T47D (cell line): ENCODE measurements around the gene RNF181.
"Not testable (repeated sequence)": the region's sequence is repeated elsewhere in the genome, so short reads cannot be mapped to it uniquely, and the experiment has no call there.

Experiments used
- DNase-seq, 2 experiments: peaks; one replicate each; pipeline versions ENCODE4 v3.0.0 to v3.0.0-alpha.2; 2011 to 2012; ENCODE audit warnings: low read depth in 1 of 2, low spot score in 1 of 2
- JUND ChIP-seq: IDR thresholded peaks from 2 replicates; pipeline ENCODE4 v1.6.1; 2012; ENCODE audit warnings: low read depth
- in situ Hi-C: cut with HindIII; loops from 2 replicates; pipeline ENCODE4 v1.10.0; 2016; ENCODE audit warnings: low sequenced_read_pairs, low pct_unique_long_range_greater_than_20kb

Gene RNF181

GRCh38 chr2:85593023-85593422 is 2.5 kb upstream of the RNF181 start:
- DNase-seq, result no peak
- in situ Hi-C loops, result no loop called here
- TF ChIP-seq JUND, result no peak

DNA sequence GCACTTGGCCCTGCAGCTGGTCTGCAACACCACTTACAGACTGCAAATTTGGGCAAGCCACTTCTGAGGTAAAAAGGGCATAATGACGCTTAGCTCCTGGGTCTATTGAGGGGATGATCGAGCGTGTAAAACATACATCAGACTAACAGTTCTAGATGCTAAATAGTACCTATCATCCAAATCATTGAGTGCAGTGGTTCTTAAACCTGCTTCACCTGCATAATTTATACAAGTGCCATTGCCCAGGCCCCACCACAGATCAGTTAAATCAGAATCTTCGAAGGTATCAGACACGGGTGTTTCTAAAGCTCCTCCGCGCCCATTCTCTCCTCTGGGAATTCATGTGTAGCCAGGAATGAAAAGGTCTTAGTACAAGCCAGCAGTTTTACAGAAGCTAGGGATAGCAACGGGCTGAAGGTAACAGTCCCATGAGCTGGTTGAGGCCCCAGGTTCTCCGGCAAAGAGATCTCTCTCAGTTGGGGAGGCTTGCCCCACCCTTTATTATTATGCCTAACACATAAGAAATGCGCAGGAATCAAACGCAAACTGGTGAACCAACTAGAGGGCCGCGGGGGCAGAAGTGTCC is 737 bp upstream of the RNF181 start:
- no peak for TF ChIP-seq JUND
- DNase-seq, result no peak
- in situ Hi-C loops, result no loop called here

- in situ Hi-C loops, result no loop called here
- no peak for DNase-seq
- TF ChIP-seq JUND, result no peak
Observed at GRCh38 chr2:85596026-85596333, 435 bp downstream of the RNF181 start.

DNA sequence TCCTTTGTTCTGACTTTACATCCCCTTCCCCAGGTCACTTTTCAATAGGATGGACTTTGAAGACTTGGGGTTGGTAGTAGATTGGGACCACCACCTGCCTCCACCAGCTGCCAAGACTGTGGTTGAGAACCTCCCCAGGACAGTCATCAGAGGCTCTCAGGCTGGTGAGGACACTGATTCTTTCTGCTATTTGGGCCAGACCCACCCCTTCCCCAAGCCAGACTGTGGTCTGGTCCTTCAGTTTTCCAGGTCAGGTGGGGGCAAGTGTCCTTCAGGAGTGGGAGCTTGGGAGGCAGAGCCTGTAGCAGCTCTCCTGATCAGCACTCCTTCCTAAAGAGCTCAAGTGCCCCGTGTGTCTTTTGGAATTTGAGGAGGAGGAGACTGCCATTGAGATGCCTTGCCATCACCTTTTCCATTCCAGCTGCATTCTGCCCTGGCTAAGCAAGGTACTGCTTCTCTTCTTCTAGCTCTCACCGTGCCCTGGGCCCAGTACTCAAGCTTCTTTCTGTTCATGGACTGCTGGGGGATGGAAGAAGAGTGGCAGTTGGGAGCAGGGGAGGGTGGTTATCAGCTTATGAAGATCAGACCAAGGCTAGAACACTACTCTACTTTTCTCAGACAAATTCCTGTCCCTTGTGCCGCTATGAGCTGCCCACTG is 1.1 kb downstream of the RNF181 start:
- no peak for DNase-seq
- no peak for TF ChIP-seq JUND
- in situ Hi-C loops, result no loop called here

- no peak for TF ChIP-seq JUND
- in situ Hi-C loops, result no loop called here
- no peak for DNase-seq
Observed at GRCh38 chr2:85597241-85597640, 1.7 kb downstream of the RNF181 start.

GRCh38 chr2:85598594-85599340 is 3.2 kb downstream of the RNF181 start:
- no peak for TF ChIP-seq JUND
- DNase-seq, result no peak
- in situ Hi-C loops, result no loop called here

GRCh38 chr2:85599468-85600234 is 4.1 kb downstream of the RNF181 start:
- in situ Hi-C loops, result no loop called here
- no peak for TF ChIP-seq JUND
- no peak for DNase-seq

- DNase-seq, result no peak
- no peak for TF ChIP-seq JUND
- in situ Hi-C loops, result no loop called here
Observed at GRCh38 chr2:85600235-85600575, 4.7 kb downstream of the RNF181 start.

DNA sequence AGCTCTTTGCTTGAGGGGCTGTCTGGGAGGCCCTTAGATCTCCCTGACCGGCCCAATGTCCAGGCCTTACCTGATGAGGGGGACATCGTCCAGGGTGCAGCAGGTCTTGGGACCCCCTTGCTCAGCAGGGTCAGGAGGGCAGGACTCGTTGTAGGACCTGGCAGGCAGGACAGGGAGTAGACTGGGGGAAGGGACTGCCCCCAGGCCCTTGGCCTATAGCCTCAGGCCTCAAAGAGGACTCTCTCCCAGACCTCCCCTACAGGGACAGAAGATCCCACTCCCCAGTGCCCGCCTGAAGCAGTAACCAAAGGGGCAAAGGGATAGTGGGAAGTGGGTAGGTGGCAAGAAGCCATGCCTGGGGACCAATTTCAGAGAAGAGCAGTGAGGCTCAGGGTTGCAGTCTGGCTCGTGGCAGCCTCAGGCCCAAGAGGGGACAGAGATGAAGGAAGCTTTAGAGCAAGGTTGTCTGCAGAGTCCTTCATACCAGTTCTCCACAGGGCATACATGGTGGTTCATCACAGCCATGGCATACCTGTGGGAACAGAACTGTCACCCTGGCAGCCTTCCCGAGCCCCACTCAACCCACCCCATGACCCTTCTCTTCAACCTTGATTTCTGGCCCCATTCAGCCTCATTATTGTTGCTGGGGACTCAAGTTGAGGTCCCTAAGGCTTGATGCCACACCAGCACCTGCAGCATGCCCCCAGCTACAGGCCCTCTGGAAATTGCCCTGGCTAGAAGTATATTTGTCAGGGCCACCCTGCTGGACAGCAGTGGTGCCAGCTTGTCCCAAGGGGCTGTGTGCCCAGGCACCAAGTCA is 5.6 kb downstream of the RNF181 start:
- in situ Hi-C loops, result no loop called here
- DNase-seq, result no peak

GRCh38 chr2:85601771-85602475 is 6.4 kb downstream of the RNF181 start:
- TF ChIP-seq JUND, result no peak
- in situ Hi-C loops, result no loop called here
- peak in 1 of 2 experiments; percentile 68 for DNase-seq

More for the DNA sequence above, 5.6 kb downstream of the RNF181 start:
- TF ChIP-seq JUND, result no peak

DNA sequence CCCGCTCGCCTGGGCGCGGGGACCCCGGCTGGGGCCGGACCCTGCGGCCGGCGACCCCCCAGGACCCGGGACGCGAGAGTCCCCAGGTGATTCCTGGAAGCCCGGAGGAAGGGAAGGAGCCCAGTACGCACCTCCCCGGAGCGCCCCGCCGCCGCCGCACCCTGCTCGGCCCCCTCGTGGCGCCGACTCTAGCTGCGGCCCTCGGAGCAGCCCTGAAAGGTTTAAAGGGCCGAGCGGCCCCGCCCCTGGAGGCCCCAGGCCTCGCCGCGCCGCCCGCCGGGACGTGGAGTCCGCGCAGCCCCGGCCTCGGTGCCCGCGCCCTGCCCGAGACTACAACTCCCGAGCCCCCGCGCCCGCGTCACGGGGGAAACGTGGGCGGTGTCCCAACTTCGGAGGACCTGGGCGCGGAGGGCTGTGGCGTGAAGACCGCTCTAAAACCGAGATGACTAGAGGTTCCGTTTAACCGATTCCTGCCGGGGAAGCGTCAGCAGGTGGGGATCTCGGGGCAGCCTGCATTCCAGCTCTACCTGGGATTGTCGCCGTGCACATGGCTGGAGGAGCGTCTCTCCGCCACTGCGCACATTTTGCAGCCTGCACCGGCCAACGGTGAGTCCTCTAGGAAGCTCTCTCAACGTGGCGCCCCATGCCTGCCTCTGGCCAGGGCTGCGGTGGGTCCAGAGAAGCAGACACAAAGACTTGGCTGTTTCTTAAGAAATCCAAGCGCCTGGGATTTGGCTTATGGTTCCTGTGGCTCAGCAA is 7.1 kb downstream of the RNF181 start, which contains the start of gene TMEM150A:
Gene TMEM150A (minus strand): TSS at position 223 of the 759 bp plus-strand sequence. CDS start 750 bp downstream, outside the sequence.
- TF ChIP-seq JUND, result no peak
- DNase-seq, result peak; percentile 61 to 93
- in situ Hi-C loops, result no loop called here

DNA sequence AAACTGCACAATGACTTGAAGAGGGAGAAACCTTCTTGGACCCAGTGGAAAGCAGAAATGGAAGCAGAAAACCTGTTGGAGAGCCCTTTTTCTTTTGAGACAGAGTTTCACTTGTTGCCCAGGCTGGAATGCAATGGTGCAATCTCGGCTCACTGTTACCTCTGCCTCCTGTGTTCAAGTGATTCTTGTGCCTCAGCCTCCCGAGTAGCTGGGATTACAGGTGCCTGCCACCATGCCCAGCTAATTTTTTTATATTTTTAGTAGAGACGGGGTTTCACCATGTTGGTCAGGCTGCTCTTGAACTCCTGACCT is 8.5 kb downstream of the RNF181 start:
- in situ Hi-C loops, DNase-seq: not testable (repeated sequence)
